Erythroblast (primary cell): ENCODE results near the gene FAM163A.

Experiments used
- GATA1 ChIP-seq: IDR thresholded peaks from 2 replicates; pipeline ENCODE4 v1.6.1; 2011; ENCODE audit warnings: low read depth, mild to moderate bottlenecking, control low read depth, low read length, moderate library complexity
- POLR2A ChIP-seq: IDR thresholded peaks from 2 replicates; pipeline ENCODE4 v1.6.1; 2011; ENCODE audit warnings: mild to moderate bottlenecking, low read length

- no peak for TF ChIP-seq POLR2A
- TF ChIP-seq GATA1: no peak
Measured at GRCh38 chr1:179840107-179840506, 97.0 kb downstream of the FAM163A start.
